Liver (tissue), 3 donors: ENCODE data around the gene EEFSEC.

Source experiments
- ATF3 ChIP-seq: IDR thresholded peaks from 2 replicates; pipeline ENCODE4 v1.6.1; 2016; ENCODE audit warnings: antibody characterized with exemption
- EGR1 ChIP-seq, 2 donors: IDR thresholded peaks; 2 replicates each; pipeline ENCODE4 v1.6.1; 2016 to 2018; ENCODE audit warnings: antibody characterized with exemption in 2 of 2, low read depth in 2 of 2
- REST ChIP-seq: IDR thresholded peaks from 2 replicates; pipeline ENCODE4 v1.6.1; 2016; ENCODE audit warnings: antibody characterized with exemption, mild to moderate bottlenecking
- YY1 ChIP-seq: IDR thresholded peaks from 2 replicates; pipeline ENCODE4 v1.6.1; 2016; ENCODE audit warnings: antibody characterized with exemption, mild to moderate bottlenecking
- ZBTB33 ChIP-seq: IDR thresholded peaks from 2 replicates; pipeline ENCODE4 v1.6.1; 2016; ENCODE audit warnings: antibody characterized with exemption
- TF ChIP-seq, protein P1 (sequence below): fragments of 150-350 bp; IDR thresholded peaks from 2 replicates; pipeline ENCODE4 v1.5.1; 2017; ENCODE audit warnings: improper control_type of control experiment, low read depth, low read length; ENCODE audit not compliant: missing input control
- donor health status: healthy.
- donor health status: healthy.

- TF ChIP-seq, protein P1, sequence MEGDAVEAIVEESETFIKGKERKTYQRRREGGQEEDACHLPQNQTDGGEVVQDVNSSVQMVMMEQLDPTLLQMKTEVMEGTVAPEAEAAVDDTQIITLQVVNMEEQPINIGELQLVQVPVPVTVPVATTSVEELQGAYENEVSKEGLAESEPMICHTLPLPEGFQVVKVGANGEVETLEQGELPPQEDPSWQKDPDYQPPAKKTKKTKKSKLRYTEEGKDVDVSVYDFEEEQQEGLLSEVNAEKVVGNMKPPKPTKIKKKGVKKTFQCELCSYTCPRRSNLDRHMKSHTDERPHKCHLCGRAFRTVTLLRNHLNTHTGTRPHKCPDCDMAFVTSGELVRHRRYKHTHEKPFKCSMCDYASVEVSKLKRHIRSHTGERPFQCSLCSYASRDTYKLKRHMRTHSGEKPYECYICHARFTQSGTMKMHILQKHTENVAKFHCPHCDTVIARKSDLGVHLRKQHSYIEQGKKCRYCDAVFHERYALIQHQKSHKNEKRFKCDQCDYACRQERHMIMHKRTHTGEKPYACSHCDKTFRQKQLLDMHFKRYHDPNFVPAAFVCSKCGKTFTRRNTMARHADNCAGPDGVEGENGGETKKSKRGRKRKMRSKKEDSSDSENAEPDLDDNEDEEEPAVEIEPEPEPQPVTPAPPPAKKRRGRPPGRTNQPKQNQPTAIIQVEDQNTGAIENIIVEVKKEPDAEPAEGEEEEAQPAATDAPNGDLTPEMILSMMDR = no peak
- TF ChIP-seq ZBTB33 (no peak), YY1 (no peak), ATF3 (no peak), REST (no peak), EGR1 (IDR thresholded peaks at IDR 0.05; ENCODE audit: low read depth in 2 of 2) (no peak)
These were observed 175.5 kb downstream of the EEFSEC start for GRCh38 chr3:128328546-128329458.
